GM19238 (cell line): Measurements from ENCODE around the gene CACNA1B.
"Not testable (repeated sequence)": the region's sequence is repeated elsewhere in the genome, so short reads cannot be mapped to it uniquely, and the experiment has no call there.

Experiments
- DNase-seq: peaks from one replicate; pipeline ENCODE4 v3.0.0; 2011; ENCODE audit warnings: low spot score; ENCODE audit not compliant: insufficient read length

The CACNA1B gene

GRCh38 chr9:138013273-138013672 is 135.7 kb downstream of the CACNA1B start:
- DNase-seq: no peak

DNA sequence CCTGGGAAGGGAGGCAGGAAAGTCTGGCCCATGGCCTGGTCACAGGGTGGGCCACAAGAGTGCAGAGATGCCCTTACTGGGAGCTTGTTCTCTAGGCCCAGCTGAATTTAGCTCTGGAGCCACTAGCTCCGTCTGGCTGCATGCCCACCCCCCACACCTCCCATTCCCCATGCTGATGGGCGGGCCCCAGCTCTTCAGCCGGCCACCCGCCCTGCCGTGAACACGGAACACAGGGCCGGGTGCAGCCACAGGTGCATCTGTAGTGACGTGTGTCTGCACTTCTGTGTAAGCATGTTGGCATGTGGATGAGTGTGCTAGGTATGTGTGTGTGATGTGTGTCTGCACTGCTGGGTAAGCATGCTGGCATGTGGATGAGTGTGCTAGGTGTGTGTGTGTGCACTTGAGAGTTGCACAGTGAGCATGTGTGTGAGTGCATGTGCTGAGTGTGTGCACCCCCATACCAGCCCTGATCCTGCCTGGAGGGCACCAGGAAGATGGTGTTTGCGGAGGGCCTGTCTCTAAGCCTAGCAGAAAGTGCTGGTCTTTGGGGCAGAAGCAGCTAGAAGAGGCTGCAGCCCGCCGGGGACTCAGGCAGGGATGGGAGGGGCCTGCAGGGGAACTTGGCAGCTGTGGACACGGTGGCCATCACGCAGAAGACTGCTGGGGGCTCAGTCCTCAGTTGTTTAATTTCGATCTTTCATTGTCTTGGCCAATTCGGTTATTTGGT is 136.4 kb downstream of the CACNA1B start:
- DNase-seq: no peak

GRCh38 chr9:138014563-138014945 is 137.0 kb downstream of the CACNA1B start:
- no peak for DNase-seq

GRCh38 chr9:138015021-138015829 is 137.6 kb downstream of the CACNA1B start:
- DNase-seq: no peak

- DNase-seq: no peak
These were observed 139.0 kb downstream of the CACNA1B start for GRCh38 chr9:138016406-138017187.

- no peak for DNase-seq
These were observed 139.6 kb downstream of the CACNA1B start for GRCh38 chr9:138017200-138017599.

DNA sequence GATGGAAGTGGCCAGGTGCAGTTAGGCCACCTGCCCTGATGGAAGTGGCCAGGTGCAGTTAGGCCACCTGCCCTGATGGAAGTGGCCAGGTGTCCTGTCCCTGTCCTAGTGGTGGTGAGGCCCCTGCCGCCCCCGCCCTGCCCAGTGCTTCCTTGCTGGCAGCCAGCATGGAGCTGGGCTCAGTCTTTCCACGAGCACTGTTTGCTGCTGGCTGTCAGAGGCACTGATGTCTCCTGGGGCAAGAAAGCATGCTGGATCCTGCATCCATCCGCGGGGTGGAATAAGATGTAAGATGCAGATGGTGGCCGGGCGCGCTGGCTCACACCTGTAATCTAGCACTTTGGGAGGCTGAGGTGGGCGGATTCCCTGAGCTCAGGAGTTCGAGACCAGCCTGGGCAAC is 141.9 kb downstream of the CACNA1B start:
- not testable (repeated sequence) for DNase-seq

- no peak for DNase-seq
These were observed 142.7 kb downstream of the CACNA1B start for GRCh38 chr9:138020120-138020794.

- no peak for DNase-seq
These were observed 143.2 kb downstream of the CACNA1B start for GRCh38 chr9:138020795-138021182.

GRCh38 chr9:138021251-138022056 is 143.9 kb downstream of the CACNA1B start:
- DNase-seq: no peak

GRCh38 chr9:138022121-138022741 is 144.6 kb downstream of the CACNA1B start:
- DNase-seq: no peak

DNA sequence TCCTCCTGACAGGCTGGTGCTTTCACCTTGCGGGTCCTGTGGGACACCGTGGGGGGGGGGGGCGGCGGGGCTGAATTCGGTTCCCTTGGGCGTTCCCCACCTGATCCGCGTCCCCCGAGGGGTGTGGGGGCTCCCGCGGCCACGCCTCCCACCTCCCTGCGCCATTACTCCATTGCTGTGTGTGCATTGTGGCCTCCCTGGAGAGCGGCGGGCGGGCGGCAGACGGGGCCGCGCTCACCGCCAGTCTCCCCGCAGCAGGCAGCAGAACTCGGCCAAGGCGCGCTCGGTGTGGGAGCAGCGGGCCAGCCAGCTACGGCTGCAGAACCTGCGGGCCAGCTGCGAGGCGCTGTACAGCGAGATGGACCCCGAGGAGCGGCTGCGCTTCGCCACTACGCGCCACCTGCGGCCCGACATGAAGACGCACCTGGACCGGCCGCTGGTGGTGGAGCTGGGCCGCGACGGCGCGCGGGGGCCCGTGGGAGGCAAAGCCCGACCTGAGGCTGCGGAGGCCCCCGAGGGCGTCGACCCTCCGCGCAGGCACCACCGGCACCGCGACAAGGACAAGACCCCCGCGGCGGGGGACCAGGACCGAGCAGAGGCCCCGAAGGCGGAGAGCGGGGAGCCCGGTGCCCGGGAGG is 145.3 kb downstream of the CACNA1B start:
- no peak for DNase-seq

DNA sequence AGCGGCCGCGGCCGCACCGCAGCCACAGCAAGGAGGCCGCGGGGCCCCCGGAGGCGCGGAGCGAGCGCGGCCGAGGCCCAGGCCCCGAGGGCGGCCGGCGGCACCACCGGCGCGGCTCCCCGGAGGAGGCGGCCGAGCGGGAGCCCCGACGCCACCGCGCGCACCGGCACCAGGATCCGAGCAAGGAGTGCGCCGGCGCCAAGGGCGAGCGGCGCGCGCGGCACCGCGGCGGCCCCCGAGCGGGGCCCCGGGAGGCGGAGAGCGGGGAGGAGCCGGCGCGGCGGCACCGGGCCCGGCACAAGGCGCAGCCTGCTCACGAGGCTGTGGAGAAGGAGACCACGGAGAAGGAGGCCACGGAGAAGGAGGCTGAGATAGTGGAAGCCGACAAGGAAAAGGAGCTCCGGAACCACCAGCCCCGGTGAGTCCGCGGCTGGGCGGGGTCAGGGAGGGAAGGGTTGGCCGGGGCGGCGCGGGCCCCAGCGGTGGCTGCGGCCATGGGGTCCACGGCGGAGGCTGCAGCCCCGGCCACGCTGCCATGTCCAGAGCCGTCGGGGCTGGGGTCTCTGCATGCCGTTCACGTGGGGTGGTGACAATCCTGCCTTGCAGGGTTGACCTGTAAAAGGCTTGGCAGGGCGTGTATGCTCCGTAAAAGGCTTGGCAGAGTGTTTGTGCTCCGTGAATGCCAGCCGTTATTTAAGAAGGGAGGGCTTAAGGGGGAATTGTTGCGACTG is 146.0 kb downstream of the CACNA1B start:
- DNase-seq: no peak

DNA sequence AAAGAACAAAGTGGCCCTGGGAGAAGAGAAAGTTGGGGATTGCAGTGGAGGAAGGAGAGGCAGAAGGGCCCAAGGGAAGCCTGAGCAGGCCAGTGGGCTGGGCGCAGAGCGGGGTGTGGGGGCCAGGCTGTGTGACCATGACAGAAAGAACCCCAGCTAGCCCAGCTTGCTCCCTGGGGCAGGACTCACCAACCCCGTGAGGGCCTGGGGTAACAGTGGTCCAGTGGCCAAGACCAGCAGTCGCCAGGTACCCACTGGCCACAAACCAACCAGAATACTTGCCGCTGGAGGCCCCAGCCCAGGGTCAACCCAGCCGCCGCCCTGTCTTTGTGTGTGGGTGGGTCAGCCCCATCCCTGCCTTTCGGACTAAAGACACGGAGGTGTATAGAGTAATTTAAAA is 146.5 kb downstream of the CACNA1B start:
- DNase-seq: no peak

- no peak for DNase-seq
These were observed 147.3 kb downstream of the CACNA1B start for GRCh38 chr9:138024831-138025291.

GRCh38 chr9:138025417-138025816 is 147.8 kb downstream of the CACNA1B start:
- no peak for DNase-seq

DNA sequence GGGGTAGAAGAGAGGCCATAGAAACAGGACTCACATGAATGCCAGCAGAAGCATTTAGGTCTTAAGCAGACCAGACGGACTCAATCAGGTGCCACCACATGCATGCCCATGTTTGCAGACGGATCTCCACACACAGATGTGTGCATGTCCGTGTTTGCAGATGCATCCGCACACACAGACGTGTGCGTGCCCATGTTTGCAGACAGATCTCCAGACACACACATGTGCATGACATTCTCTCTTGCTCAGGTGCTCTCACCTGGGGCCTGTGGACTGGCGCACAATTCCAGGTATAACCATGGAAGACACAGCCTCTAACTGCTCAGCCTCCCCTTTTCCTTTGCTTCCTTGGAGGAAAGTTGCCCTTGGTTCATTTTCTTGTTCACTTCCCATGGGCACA is 148.3 kb downstream of the CACNA1B start:
- DNase-seq: no peak

DNA sequence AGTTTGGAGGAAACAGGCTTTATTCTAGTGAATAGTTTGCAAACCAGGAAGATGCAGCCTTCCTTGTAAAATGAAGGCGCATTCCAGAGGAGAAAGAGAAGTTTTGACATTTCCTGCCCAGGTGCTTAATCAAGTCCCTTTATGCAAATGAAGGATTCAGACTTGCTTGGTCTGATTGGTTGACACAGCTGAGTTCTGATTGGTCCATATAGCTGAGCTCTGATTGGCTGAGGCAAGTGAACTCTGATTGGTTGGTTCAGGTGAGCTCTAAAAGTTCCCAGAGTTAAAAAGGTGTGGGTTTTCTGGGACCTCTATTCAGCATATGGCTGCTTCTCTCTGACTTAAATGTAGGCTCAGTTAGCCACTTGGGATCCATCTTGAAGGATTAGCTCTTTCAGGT is 151.0 kb downstream of the CACNA1B start:
- no peak for DNase-seq

DNA sequence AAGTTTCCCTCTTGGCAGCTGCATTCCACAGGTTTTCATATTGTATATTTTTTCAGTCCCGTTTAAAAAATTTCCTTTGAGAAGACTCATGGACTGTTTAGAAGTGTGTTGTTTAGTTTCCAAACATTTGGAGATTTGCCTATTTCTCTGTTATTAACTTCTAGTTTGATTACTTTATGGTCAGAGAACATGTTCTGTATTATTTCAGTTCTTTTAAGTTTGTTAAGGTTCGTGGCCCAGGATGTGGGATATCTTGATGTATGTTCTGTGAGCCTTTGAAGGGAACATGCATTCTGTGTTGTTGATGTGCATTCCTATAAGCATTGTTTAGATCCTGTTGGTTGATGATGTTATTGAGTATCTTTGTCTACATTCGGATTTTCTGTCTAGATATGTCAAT is 153.6 kb downstream of the CACNA1B start:
- no peak for DNase-seq
